GM12801 (cell line): Measurements from ENCODE around the gene EXOSC2.

ENCODE experiments used
- TF ChIP-seq, protein P1 (sequence below): IDR thresholded peaks from one replicate; pipeline ENCODE4 v1.5.1; 2011; ENCODE audit warnings: control low read depth; ENCODE audit not compliant: insufficient read length; ENCODE audit errors: extremely low read depth

EXOSC2 gene, protein sequence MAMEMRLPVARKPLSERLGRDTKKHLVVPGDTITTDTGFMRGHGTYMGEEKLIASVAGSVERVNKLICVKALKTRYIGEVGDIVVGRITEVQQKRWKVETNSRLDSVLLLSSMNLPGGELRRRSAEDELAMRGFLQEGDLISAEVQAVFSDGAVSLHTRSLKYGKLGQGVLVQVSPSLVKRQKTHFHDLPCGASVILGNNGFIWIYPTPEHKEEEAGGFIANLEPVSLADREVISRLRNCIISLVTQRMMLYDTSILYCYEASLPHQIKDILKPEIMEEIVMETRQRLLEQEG

DNA sequence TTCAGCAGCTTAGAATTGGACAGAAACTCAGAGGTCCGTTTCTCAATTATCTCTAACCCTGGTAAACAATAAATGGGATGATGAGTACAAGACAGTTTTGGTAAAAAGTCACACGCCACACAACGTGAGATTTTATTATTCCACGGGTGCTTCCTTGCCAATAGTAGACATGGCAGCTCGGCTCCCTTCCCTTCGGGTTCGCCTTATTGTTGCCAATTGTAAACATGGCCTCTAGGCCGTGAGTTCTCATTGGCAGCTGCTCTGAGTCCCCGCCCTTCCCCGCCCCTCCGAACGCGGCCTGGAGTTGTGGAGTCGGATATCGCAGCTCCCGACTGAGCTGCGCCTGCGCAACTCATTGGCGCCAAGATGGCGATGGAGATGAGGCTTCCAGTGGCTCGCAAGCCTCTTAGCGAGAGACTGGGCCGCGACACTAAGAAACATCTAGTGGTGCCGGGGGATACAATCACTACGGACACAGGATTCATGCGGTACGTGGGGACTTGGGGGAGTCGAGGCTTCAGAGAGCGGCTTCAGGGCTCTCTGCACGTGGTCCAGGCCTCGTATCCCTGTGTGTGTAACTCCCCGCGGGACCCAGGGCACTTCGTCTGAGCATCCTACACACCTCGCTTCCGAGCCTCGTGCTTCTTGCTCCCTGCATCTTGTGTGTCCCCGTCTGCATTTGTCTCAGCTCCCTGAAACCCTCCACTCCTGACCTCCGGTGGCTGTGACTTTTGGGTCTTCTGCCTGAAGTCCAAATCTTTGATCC, at the start of gene EXOSC2:
EXOSC2 (plus strand) TSS at position 355 of the 766 bp plus-strand sequence; CDS start at position 367, 12 bp downstream.
- TF ChIP-seq, protein P1, sequence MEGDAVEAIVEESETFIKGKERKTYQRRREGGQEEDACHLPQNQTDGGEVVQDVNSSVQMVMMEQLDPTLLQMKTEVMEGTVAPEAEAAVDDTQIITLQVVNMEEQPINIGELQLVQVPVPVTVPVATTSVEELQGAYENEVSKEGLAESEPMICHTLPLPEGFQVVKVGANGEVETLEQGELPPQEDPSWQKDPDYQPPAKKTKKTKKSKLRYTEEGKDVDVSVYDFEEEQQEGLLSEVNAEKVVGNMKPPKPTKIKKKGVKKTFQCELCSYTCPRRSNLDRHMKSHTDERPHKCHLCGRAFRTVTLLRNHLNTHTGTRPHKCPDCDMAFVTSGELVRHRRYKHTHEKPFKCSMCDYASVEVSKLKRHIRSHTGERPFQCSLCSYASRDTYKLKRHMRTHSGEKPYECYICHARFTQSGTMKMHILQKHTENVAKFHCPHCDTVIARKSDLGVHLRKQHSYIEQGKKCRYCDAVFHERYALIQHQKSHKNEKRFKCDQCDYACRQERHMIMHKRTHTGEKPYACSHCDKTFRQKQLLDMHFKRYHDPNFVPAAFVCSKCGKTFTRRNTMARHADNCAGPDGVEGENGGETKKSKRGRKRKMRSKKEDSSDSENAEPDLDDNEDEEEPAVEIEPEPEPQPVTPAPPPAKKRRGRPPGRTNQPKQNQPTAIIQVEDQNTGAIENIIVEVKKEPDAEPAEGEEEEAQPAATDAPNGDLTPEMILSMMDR = no peak

DNA sequence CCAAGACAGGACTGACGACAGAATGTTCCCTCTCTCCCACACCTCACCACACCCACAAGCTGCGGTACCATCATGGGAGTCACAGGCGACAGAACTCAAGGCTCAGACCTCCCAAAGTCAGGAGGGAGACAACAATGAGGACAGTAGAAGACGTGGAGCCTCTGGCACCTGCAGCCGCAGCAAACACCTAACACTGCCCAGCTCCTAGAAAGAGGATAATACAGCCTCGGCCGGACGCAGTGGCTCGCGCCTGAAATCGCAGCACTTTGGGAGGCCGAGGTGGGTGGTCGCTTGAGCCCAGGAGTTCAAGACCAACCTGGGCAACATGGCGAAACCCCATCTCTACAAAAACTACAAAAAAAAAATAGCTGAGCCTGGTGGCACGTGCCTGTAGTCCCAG, 42.4 kb upstream of the EXOSC2 start:
- TF ChIP-seq, protein P1 = no peak

DNA sequence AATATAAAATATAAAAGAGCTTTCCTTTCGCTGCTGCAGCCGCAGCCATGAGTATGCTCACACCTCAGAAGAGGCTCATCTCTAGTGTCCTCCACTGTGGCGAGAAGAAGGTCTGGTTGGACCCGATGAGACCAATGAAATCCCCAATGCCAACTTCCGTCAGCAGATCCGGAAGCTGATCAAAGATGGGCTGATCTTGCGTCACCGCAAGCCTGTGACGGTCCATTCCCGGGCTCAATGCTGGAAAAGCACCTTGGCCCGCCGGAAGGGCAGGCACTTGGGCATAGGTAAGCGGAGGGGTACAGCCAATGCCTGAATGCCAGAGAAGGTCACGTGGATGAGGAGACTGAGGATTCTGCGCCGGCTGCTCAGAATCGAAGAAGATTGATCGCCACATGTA, 41.8 kb upstream of the EXOSC2 start:
- TF ChIP-seq, protein P1 = no peak

DNA sequence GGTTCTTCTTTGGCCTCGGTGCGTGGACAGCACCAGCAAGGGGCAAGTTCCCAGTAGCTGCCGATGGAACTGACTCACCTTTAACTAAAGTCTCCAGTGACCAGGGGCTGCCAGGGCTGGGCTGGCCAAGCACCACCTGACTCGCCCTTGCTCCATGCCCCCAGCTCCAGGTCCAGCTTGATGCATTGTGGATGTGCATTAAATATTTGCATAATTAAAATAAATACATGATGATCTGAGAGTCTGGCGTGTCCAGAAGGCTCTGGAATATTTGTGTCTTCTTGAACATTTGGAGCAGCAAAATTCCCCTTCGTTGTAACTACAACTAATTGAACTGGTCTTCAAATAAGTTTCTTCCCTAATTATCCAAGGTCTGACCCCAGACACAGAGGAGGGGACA, 38.7 kb upstream of the EXOSC2 start:
- TF ChIP-seq, protein P1 = no peak

DNA sequence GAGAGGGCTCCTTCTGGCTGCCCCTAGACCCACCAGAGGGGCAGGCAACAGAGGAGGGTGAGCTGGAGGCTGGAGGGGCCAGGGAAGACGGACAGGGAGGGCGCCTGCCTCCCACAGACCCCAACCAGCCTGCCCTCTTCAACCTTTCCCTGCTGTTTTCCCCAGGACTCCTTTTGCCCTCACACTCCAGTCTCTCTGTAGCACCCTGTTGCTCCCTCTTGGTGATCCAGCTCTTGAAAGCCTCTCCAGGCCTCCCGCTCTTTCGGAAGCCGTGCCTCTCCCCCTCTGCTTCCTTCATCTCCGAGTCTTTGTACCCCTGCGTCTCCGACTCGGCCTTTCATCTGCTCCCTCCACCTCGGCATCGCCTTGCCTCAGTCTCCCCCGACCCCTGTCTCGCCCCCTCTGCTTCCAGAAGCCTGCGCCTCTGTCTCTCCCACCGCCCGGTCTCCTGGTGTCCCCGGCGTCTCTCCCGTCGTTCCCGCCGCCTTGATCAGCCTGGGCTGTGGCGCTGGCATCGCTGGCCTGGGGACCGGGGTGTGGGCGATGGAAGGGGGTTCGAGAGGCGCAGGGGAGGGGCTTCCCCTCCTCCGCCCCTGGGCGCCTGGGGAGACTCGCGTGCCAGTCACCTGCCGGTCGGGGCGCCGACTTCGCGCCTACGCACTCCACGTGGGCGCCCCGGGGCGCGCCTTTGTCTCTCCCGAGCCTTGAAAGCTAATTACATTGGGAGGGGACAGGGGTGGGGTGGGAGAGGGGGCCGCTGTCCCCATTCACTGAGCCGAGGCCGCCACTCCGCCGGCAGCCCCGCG, 34.5 kb upstream of the EXOSC2 start:
- TF ChIP-seq, protein P1 = no peak

DNA sequence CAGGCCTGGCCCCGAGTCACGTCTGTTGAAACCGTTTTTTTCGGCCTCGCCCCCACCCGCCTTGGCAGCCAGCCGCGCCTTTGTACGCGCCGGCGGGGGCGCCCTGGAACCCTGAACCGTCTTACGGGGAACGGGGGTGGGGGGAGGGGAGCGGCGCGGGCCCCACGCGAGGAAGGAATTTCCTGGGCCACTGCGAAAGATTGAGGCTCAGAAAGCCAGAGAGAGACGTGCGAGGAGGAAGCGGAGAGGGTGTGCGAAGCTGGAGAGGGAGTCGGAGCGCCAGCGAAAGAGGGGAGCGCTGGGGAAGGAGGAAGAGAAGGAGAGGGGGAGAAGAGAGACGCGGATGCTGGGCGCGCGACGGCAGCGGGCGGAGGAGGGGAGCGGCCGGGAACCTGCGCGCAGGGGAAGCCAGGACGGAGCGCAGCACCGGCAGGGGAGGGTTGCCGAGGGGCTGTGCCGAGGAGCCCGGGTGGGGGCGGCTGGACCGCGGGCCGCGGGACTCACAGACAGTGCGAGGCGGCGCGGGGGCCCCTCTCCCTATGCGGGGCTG, 33.8 kb upstream of the EXOSC2 start:
- TF ChIP-seq, protein P1 = no peak

DNA sequence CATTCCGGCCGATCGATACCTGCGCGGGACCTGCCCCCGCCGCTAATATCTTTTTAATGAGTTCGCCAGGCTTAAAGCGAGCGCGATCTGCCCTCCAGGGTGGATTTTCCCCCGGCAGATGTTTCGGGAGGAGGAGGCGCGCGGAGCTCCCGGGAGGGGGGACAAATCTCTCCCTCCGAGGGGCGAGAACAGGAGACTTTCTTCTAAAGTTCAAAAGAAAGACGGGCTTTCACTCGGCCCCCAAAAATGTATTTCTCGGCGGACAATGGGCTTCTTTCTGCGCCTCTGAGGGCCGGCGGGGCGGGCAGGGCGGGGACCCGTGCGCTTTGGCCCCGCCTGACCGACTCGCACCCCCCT, 33.3 kb upstream of the EXOSC2 start:
- TF ChIP-seq, protein P1 = no peak
